HepG2 (cell line): ENCODE results near the gene IRAK1BP1. TPM values are rescaled to one million over a fixed set of nuclear protein-coding genes. Genes with fewer than 3 reads are reported as not detected.

Experiments used
- GTF3A ChIP-seq: sonication (generic); formaldehyde crosslinking; conservative IDR thresholded peaks from 2 replicates; pipeline ENCODE4 v1.4.0; 2020; ENCODE audit warnings: mild to moderate bottlenecking, missing genetic modification reagents
- SPEN ChIP-seq: sonication (generic); formaldehyde crosslinking; IDR thresholded peaks from 2 replicates; pipeline ENCODE4 v1.5.1; 2020; ENCODE audit warnings: low read depth, mild to moderate bottlenecking, missing genetic modification reagents
- STAG1 ChIP-seq: sonication (generic); formaldehyde crosslinking; IDR thresholded peaks from 2 replicates; pipeline ENCODE4 v1.4.0; 2020; ENCODE audit warnings: missing genetic modification reagents
- TCF12 ChIP-seq, 2 experiments: fragments of 450-650 bp in 1 of 2; sonication (generic) in 1 of 2; formaldehyde crosslinking in 1 of 2; IDR thresholded peaks; 2 replicates each; pipeline versions ENCODE4 v1.6.1 to v1.8.0; 2017 to 2022; ENCODE audit warnings: antibody characterized with exemption in 1 of 2, mild to moderate bottlenecking in 1 of 2, missing genetic modification reagents in 1 of 2, moderate library complexity in 1 of 2
- ZBTB3 ChIP-seq: sonication (generic); formaldehyde crosslinking; IDR thresholded peaks from 2 replicates; pipeline ENCODE4 v1.4.0; 2020; ENCODE audit warnings: low read depth, mild to moderate bottlenecking, moderate library complexity, missing genetic modification reagents, borderline replicate concordance
- ZHX2 ChIP-seq, 2 experiments: sonication (generic) in 1 of 2; formaldehyde crosslinking in 1 of 2; IDR thresholded peaks; 2 replicates each; pipeline versions ENCODE4 v1.6.1 to v1.9.0; 2014 to 2022; ENCODE audit warnings: antibody characterized with exemption in 1 of 2, borderline replicate concordance in 1 of 2, inconsistent platforms in 1 of 2, low read depth in 1 of 2, missing genetic modification reagents in 1 of 2
- ZNF205 ChIP-seq: IDR thresholded peaks from 2 replicates; pipeline ENCODE4 v1.6.1; 2018; ENCODE audit warnings: missing biosample characterization, missing genetic modification reagents
- ZNF256 ChIP-seq: sonication (generic); formaldehyde crosslinking; conservative IDR thresholded peaks from 2 replicates; pipeline ENCODE4 v1.4.0; 2020; ENCODE audit warnings: missing genetic modification reagents
- ZNF335 ChIP-seq: sonication (generic); formaldehyde crosslinking; IDR thresholded peaks from 2 replicates; pipeline ENCODE4 v1.4.0; 2020; ENCODE audit warnings: missing genetic modification reagents
- ZNF510 ChIP-seq: sonication (generic); formaldehyde crosslinking; IDR thresholded peaks from 2 replicates; pipeline ENCODE4 v1.4.0; 2020; ENCODE audit warnings: low read depth, mild to moderate bottlenecking, missing genetic modification reagents
- ZNF816 ChIP-seq: sonication (generic); formaldehyde crosslinking; IDR thresholded peaks from 2 replicates; pipeline ENCODE4 v1.8.0; 2022; ENCODE audit warnings: missing genetic modification reagents, mild to moderate bottlenecking, borderline replicate concordance
- polyA plus RNA-seq, 8 experiments: library from polyadenylated mRNA; depleted of rRNA in 3 of 8; stranded (reverse) in 7 of 8; unstranded in 1 of 8; fragments of >200 nt; fragmentation: Illumina TruSeq in 4 of 8; extraction: Trizol in 4 of 8; gene quantifications; 2 replicates each; pipeline versions ENCODE4 v1.2.1 to v1.2.3, GENCODE V29; 2011 to 2016; ENCODE audit warnings: low read depth in 4 of 8, missing spikeins in 1 of 8, mixed read lengths in 1 of 8; ENCODE audit not compliant: insufficient read depth in 1 of 8
- total RNA-seq, 5 experiments: library from RNA; depleted of rRNA; stranded (reverse); fragments of >200 nt; fragmentation: Illumina TruSeq; extraction: Trizol; gene quantifications; 2 replicates each; pipeline ENCODE4 v1.2.3, GENCODE V29; 2016; ENCODE audit warnings: low read depth in 1 of 5
- TF ChIP-seq, protein P1 (sequence below): sonication (generic); formaldehyde crosslinking; IDR thresholded peaks from 2 replicates; pipeline ENCODE4 v1.4.0; 2020; ENCODE audit warnings: mild to moderate bottlenecking, missing genetic modification reagents
- TF ChIP-seq, protein P2 (sequence below): sonication (generic); formaldehyde crosslinking; IDR thresholded peaks from 2 replicates; pipeline ENCODE4 v1.5.0; 2020; ENCODE audit warnings: missing genetic modification reagents, mild to moderate bottlenecking, borderline replicate concordance
- TF ChIP-seq, protein P3 (sequence below): sonication (generic); formaldehyde crosslinking; IDR thresholded peaks from 2 replicates; pipeline ENCODE4 v1.8.1; 2023; ENCODE audit warnings: mild to moderate bottlenecking, missing genetic modification reagents

IRAK1BP1 gene
- total and polyA plus RNA-seq, 2 of the 13 experiments (the other 11 are each of a cell fraction or from before 2014, with no cell fraction given): 0.86 to 1.5 TPM

- TF ChIP-seq ZHX2 (IDR thresholded peaks at IDR 0.05; ENCODE audit: low read depth) (0 out of 2 replicates have a peak, but pooled peaks have one; percentile 36), ZHX2 (CRISPR knock-in tag; IDR thresholded peaks at IDR 0.05; ENCODE audit: borderline replicate concordance) (no peak), ZNF816 (no peak), ZNF205 (CRISPR knock-in tag) (no peak), ZNF510 (CRISPR knock-in tag) (no peak), ZNF335 (CRISPR knock-in tag) (no peak), TCF12 (IDR thresholded peaks at IDR 0.05) (no peak), TCF12 (CRISPR knock-in tag; IDR thresholded peaks at IDR 0.05) (no peak), GTF3A (CRISPR knock-in tag) (no peak), SPEN (CRISPR knock-in tag) (peak; percentile 35; the same call in 1 of the 2 replicates), STAG1 (peak; percentile 22), ZBTB3 (no peak), ZNF256 (CRISPR knock-in tag) (no peak)
- TF ChIP-seq, protein P1, sequence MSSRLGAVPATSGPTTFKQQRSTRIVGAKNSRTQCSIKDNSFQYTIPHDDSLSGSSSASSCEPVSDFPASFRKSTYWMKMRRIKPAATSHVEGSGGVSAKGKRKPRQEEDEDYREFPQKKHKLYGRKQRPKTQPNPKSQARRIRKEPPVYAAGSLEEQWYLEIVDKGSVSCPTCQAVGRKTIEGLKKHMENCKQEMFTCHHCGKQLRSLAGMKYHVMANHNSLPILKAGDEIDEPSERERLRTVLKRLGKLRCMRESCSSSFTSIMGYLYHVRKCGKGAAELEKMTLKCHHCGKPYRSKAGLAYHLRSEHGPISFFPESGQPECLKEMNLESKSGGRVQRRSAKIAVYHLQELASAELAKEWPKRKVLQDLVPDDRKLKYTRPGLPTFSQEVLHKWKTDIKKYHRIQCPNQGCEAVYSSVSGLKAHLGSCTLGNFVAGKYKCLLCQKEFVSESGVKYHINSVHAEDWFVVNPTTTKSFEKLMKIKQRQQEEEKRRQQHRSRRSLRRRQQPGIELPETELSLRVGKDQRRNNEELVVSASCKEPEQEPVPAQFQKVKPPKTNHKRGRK (CRISPR knock-in tag): no peak
- TF ChIP-seq, protein P2, sequence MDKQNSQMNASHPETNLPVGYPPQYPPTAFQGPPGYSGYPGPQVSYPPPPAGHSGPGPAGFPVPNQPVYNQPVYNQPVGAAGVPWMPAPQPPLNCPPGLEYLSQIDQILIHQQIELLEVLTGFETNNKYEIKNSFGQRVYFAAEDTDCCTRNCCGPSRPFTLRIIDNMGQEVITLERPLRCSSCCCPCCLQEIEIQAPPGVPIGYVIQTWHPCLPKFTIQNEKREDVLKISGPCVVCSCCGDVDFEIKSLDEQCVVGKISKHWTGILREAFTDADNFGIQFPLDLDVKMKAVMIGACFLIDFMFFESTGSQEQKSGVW (CRISPR knock-in tag): no peak
- TF ChIP-seq, protein P3, sequence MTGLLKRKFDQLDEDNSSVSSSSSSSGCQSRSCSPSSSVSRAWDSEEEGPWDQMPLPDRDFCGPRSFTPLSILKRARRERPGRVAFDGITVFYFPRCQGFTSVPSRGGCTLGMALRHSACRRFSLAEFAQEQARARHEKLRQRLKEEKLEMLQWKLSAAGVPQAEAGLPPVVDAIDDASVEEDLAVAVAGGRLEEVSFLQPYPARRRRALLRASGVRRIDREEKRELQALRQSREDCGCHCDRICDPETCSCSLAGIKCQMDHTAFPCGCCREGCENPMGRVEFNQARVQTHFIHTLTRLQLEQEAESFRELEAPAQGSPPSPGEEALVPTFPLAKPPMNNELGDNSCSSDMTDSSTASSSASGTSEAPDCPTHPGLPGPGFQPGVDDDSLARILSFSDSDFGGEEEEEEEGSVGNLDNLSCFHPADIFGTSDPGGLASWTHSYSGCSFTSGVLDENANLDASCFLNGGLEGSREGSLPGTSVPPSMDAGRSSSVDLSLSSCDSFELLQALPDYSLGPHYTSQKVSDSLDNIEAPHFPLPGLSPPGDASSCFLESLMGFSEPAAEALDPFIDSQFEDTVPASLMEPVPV (CRISPR knock-in tag): peak; percentile 79; the same call in 1 of the 2 replicates
These were observed at the start of gene IRAK1BP1 (continued) for GRCh38 chr6:78867370-78868040.
